ENCODE measurements around the gene GABRR2.
A peak's percentile ranks its signal among the peaks of the same experiment; 100 is the strongest.

The GABRR2 gene

DNA sequence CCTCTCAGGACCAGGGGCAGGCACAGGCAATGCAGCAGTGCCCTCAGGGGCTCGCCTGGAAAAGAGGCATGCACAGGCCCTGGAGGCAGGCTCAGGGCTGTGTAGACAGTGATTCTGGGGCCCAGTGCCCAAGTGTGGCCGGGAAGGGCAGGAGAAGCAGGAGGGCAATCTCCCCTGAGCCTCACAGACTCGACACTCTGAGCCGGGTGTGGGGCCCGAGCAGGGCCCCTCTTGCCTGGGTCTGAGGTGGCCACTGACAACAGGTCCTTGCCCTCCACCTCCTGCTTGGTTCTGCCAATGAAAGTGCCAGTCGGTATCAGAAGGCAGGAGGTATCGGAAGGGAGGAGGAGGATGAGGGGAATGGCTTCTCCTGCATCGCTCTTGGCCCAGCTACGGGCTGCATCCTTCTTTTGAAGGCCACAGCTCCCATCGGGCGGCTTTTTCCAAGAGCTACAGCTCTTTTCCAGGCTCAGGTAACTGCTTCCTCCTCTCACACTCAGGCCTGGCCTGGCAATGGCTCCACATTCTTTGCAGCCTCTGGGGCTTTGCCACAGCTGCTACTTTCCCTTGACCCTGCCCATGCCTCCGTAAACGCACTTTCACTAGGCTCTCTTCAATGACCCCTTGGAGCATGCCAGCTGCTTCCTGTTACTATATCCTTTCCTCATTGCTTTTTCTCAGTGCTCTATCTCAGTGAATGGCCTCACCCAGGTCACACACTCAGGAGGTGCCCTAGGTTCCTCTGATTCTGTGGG, 24.5 kb downstream of the GABRR2 start:
- ATAC-seq (no peak), DNase-seq (no peak)

DNA sequence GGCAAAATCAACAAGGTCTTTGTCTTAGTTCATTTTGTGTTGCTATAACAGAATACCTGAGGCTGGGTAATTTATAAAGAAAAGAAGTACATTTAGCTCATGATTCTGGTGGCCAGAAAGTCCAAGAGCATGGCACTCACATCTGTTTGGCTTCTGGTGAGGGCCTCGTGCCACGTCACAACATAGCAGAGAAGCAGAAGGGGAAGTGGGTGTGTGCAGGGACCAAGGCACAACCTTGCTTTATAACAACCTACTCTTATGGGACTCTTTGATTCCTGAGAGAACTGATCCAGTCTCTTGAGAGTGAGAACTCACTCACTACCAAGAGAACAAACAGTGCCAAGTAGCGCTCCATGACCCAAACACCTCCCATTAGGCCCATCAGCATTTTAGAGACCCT, 25.4 kb downstream of the GABRR2 start:
- DNase-seq (no peak), ATAC-seq (no peak)

DNA sequence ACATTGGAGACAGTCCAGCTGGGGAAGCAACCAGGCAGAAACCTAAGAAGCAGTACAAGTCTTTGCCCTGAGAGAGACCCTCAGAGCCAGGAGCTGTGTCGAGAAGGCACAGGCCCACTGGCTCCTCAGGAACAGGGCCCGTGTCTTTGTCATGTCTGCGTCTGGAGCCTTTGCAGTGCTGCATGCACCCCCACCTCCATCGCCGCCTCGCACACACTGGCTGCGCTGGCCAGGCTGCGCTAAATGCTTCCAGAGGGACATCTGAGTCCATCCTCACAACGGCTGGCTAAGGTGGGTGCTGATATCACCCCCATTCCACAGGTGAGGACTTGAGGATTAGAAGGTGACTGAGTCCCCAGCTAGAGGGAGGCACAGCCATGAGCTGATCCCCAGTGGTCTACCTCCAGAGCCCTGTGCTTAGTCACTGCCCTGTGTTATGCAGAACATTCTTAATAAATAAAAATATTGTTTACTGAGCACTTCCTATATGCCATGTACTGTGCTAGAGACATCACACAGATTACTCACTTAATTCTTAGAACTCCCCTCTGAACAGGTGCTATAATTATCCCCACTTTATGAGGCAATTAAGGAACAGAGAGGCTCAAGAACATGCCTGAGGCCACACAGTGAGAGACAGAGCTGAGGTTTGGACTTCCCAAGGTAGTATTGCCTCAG, 27.6 kb downstream of the GABRR2 start:
- no peak for ATAC-seq
- DNase-seq = no peak

DNA sequence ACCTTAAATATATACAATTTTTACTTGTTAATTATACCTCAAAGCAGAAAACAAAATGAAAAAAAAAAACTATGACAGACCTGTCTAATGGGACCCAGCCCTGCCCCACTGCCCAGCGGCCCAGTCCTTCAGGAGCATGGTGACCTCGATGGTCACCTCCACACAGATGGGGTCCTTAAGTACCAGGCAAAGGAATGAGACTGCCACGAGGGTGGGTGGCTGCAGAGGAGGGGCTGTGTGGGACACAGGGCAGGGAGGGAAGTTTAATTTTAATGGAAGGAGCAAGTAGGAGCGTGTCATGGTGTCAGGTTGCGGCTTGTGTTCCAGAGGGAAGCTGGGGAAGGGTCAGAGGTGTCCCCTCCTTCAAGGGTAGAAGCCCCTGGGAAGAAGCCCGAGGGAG, 28.6 kb downstream of the GABRR2 start:
- DNase-seq (no peak), ATAC-seq (no peak)

DNA sequence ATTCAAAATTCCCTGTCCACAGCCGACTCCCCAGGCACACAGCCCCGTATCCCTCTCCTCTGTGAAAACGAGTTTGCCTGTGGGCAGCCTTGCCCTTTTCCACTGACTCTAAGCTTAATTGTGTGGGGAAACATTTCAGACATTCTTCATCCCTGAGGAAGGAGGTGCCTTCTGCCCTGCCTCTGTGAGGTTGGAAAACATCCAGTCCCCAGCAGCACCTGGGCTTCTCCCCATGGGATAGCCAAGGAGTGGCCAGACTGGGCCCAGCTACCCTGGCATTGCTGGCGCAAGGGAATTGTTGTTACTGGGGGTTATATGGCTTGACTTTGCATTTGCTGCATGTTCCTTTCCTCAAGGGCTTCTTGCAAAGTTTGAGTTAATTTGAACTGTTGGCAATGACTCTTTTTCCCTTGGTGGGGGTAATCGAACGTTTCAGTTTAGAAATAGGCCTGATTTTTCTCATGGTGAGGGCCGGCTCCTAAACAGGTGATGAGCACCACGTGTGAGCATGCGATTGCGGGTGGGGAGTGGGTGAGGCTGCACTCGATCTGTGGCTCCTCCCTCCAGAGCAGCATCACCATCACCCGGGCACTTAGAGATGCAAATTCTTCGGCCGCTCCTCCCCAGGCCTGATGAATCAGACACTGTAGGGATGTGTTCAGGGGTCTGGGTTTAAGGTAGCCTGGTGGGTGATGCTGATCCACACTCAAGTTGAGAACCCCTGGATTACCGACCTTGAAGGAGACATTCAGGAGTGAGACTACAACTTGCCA, 29.9 kb downstream of the GABRR2 start:
- ATAC-seq (no peak), DNase-seq (no peak)

DNA sequence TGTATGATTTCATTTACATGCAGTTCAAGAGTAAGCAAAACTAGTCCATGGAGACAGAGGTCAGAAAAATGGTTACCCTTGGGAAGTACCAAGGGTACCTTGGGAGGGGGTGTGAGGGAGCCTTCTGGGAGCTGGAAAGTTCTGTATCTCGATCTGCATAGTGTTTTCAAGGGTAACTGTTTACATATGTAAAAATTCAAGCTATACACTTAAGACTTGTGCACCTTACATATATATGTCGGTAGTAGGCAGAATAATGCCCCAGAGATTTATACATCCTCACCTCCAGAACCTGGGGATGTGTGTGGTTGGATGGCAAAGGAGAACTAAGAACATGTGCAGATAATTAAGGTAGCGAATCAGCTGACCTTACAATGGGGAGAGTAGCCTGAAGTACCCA, 31.0 kb downstream of the GABRR2 start:
- DNase-seq (no peak), ATAC-seq (no peak)

DNA sequence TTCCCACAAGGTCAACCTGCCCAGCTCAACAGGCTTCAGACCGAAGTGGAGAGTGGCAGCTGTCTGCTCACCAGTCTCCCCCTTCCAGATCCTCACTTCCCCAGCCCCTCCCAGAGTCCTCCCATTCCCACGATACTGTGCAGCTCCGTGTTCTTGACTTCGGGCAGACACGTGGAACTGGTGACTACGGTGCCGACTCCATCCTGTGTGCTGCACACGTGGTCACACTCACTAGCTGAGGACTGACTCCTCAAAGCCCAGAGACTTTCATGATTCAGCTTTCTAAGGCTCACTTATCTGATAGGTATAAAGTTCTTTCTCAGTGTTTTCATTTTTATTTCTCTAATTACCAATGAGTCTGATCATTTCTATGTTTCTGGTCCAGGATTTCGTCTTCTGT, 32.4 kb downstream of the GABRR2 start:
- no peak for ATAC-seq
- no peak for DNase-seq

DNA sequence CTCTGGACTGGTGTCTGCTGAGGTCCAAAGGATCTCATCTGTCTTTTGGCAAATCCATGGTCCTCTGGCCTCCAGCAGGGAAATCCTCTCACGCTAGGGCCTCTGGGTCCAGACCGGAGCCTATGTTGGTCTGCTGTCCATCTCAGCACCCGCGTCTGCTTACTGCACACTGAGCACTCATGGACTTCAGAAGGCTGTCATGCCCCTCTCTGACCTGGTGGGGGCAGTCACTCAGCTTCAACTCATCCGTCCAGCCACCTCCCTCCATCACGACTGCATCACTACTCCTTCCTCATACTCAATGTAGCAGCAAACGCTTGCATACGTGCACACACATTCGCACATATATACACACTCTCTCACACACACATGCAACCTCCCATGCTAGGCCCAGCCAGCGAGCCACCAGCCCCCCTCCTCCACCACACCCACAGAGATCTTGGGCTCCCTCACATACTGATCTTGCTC, 33.3 kb downstream of the GABRR2 start:
- peak; percentile 66 for ATAC-seq
- peak; percentile 49 for DNase-seq

DNA sequence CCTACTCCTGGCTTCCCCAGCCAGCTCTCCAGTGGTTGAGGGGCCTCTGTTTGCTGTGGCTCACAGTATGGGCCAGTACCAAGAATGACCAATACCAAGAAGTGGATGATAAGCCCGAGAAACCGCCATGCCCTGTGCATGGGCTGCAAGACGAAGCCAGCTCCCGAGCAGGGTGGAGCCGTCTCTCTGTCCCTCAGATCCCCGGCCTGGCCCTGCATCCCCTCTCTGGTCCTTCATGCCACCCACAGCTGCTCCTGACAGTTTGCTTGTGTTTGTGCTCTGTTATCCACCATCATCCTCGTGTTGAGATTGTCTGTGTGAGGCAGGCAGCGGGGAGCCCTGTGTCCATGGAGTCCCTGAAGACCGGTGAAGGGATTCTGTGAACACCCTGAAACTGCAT, 36.1 kb downstream of the GABRR2 start:
- DNase-seq (no peak), ATAC-seq (no peak)

DNA sequence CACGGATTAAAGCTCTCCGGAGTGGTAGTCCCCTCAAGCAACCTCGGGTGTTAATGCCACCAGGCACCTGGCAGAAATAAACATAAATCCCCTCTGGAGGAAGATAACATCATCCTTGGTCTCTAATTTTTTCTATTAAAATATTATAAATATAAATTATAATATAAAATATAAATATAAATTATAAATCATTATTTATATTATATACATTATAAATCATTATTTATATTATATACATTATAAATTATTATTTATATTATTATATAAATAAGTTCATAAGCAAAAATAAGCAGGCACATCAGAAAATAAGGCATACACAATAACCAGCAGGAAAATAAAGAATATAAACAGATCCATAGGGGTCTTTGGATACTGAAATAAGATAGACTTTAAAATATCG, 39.2 kb downstream of the GABRR2 start:
- DNase-seq = no peak
- ATAC-seq = no peak

DNA sequence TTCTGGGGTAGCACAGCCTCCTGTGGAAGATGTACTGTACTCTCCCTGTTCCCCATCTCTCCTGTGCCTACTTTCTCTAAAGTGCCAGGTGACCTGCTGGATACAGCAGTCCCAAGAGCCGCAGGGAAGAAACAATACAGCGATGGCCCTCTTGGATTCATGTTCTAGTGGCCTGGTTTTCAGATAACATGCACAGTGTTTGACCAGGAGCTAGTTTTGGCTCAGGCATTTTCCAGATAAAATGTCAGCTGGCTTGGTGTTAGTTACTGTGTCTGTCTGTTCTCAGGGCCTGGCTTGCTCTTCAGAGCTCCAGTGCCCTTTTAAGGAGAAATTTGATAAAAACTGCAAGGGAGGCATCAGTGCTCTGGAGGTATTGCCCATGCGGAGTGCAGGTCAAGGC, 41.3 kb downstream of the GABRR2 start:
- no peak for DNase-seq
- no peak for ATAC-seq

DNA sequence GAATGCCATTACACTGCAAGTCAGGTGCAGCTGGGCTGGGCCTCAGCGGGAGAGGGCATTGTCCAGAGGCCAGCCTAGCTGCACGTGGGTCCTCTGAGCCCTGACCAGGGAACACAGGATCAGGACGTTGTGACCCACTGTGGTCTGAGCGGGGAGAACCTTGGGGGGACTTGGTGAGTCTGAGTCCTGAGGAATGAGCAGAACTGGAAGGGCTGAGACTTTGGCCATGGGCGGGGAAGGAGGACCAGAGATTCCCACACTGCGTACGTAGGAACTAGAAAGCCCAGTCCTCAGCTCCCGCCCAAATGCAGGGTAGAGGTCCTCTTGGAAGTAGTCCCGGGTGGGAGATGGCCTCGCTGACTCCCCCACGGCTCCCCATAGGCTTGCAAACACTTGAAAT, 42.5 kb downstream of the GABRR2 start:
- DNase-seq (no peak), ATAC-seq (no peak)

DNA sequence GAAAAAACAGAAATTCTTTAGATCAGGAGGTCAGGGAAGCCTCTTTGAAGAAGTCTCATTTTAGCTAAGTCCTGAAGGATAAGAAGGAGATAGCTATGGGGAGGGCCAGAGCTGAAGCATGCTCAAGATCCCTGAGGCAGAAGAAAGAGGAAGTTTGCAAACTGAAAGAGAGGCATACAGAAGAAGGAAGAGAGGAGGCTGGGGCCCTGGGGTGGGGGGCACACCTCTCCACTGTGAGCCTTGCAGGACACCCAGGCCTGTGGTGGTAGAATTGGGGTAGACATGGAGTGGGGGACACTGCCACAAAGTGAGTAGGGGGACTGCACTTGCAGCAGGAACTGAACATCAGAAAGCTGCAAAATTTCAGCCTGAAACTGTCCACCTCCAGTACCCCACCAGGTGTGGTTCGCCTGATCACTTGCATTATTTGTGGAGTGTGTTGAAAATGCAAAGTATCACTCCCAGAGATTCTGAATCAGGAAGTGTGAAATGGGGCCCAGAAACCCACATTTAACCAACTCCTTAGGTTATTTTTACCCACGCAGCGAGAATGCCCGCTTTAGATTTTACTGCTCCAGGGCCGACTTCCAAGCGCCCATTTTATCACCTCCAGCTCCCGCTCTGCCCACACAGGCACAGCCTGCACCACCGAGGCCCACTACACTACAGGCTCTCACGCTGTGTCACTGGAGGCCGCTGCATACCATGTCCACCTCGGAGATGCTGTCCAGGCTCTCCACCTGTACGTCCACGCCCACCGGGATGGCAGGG, 44.0 kb downstream of the GABRR2 start:
- no peak for ATAC-seq
- DNase-seq = no peak

DNA sequence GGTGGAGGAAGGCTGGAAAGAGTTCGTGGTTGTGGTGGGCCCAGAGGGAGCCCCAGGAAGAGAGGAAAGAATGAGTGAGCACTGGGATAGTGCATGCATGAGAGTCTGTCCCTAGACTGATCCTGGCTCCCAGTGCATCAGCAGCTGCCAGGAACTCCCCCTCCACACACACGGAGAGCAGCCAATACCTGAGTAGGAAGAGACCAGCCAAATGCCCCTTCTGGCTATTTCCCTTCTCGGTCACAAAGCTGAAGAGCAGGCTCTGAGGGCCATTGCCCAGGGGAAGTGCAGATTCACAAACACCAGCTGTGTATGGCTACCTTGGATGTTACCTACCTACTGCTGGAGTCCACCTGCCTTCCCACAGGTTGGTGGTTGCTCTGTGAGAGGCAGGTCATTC, 45.1 kb downstream of the GABRR2 start:
- ATAC-seq (no peak), DNase-seq (no peak)

DNA sequence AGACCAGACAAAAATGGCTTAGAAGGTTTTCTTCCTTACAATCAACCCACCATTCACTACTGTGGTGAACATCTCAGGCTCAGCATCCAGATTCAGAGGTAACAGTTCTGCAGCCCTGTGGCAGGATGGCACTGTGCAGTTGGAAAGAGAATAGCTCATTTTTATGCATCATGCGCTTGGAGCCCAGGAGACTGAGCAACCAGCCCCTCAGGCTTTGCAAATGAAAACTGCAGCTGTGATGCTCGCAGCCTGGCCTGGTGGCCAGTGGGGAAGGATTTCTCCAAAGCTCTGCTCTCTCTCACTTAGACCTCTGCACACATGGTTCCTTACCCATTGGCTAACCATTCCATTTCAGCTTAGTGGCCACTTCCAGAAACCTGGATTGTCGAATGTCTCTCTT, 45.8 kb downstream of the GABRR2 start:
- DNase-seq = no peak
- no peak for ATAC-seq

DNA sequence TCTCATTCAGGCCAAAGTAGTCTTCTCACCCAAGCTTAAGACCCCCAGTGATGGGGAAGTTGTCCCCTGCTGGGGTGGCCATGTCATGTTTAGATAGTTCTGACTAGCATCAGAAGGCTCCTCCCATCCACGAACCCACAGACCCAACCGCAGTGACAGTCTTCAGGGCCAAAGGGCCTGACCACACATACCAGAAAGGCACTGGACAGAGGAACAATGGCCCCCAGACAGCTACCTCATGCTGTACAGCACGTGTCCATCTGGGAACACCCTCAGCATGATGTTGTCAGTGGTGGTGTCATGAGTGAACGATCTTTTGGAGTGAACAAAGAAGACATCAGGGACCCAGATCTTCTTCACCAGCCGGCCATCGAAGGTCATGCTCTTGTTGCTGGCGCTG, 46.3 kb downstream of the GABRR2 start:
- no peak for DNase-seq
- no peak for ATAC-seq

DNA sequence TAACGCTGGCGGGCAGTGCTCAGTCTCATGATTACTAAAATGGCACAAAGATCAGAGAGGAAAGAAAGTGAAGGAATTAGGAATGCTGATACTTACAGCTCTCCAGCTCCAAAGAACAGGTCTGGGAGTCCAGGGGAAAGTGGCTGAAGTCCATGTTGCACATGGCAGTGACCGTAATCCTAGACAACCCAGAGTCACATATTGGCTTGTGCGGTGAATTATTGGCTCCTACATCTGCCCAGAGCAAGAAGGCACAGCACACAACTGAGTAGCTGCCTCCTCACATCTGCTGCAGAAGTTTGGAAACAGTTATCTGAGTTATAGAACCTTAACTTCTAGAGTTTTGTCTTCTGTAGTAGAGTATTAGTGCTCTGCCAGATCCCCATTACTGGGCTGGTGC, 47.2 kb downstream of the GABRR2 start:
- DNase-seq = no peak
- no peak for ATAC-seq

DNA sequence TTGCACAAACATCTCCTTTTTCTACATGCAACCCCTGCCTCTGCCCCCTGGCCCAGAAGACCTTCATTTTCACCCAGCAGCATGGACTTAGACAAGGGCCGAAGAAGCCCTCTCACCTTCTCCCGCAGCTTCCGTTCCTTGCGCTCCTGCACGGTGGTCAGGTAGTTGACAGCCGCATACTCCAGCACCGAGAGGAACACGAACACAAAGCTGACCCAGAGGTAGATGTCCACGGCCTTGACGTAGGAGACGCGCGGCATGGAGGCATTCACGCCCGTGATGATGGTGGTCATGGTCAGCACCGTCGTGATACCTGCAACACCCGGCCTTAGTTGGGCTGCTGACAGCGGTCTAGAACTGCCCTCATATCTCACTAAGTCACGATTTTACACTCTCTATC, 50.8 kb downstream of the GABRR2 start:
- DNase-seq = no peak
- no peak for ATAC-seq

DNA sequence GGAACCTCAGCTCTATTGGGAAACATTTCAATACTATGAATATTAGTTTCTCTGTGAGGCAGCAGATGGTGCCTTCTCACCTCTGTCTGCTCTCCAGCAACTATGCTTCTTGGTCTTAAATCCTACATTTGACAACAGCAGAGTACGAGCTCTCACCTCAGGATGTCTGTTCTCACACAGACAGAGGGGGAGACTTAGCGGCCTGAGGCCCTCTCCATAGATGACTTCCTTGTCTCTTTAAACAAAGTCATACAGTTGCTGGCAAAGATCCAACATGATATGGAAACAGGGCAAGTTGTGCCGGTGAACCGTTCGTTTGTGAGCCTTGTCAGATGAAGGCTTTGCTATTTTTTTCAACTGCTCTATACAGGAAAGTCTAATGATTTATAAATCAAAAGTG, 54.3 kb downstream of the GABRR2 start:
- DNase-seq (no peak), ATAC-seq (no peak)

DNA sequence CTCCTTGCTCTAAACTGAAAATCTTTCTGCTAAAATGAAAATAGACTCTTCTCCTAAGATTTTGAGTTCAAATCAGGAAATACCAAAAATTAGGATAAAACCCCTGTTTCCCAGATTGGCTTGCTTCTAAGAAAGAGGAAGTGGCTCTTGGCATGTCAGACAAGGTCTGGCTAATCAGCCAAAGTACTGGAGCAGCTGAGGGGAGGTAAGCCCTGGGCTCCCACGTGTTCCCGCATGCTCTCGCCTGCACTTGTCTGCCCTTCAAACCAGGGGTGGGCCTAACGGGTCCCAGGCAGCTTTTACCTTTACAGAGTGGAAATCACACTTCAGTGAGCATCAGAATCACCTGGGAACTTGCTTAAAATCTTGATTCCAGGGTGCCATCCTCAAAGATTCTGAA, 54.8 kb downstream of the GABRR2 start:
- ATAC-seq = no peak

DNA sequence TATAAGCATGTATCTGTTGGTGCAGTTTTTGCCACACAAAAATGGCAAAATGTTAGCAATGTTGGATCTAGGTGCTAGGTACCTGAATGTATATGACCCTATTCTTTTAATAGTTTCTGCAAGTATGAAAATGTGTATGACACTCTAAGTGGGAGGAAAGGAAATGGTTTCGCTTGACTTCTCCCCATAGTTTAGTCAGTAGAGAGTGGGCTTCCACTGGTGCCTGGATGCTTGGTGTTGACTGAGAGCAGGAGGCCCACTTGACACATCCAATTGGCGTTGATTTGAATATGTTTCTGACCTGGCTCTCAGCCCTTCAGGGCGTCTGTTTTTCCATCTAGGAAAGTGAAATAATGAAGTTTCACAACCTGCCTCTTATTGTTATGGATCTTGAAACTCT, 56.2 kb downstream of the GABRR2 start:
- no peak for DNase-seq
- ATAC-seq = no peak

More for the DNA sequence above, 54.8 kb downstream of the GABRR2 start:
- no peak for DNase-seq

DNA sequence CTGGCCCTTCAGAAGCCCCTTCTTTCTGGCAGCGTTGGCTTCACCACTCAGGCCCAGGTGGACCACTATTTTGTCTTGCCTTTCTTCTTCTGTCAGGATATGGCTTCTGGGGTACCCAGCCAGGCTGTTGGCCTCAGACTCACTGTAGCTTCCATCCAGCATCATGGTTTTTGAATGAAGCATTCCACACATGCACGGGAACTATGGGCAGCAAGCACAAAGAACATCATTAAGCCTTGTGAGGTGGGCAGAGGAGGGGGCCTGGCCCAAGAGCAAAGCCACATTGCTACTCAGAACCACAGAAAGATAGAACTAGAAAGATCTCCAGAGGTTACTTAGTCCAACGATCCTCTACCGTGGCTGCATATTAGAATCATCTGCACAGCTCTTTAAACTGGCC, 57.3 kb downstream of the GABRR2 start:
- ATAC-seq = no peak
- DNase-seq = no peak

DNA sequence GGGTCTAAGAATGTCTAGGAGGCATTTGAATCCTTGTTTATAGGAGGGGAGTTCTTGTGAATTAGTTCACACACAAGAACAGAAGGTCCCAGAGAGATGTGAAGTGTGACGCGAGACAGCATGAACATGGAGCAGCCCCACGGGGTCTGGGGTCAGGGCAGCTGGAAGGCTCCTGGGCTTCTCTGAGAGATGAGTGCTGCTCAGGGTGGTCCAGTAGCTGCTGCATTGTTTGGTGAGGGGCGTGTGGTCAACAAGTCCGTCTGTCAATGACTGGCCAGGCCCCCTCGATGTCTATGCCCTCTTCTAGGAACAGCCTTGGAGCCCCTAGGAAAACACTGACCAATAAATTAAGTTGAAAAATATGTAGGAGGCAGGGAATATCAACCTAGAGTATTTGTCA, 57.8 kb downstream of the GABRR2 start:
- ATAC-seq (no peak), DNase-seq (no peak)

All from stimulated activated naive CD8-positive, alpha-beta T cell treated with anti-CD3 and anti-CD28 coated beads, Interleukin-15, Interleukin-2, amounts not matched to agents 100 U/mL and 50 U/mL, for 24 hours (primary cell).